HG03108 (cell line): ENCODE measurements around the gene CDRT15L2.
"Not testable (repeated sequence)": the region's sequence is repeated elsewhere in the genome, so short reads cannot be mapped to it uniquely, and the experiment has no call there.

Source experiments
- ATAC-seq: cut with Tn5 transposase; IDR thresholded peaks from one replicate; pipeline ENCODE4 v1.9.1; 2021; ENCODE audit warnings: moderate library complexity; ENCODE audit not compliant: unreplicated experiment

Gene CDRT15L2

DNA sequence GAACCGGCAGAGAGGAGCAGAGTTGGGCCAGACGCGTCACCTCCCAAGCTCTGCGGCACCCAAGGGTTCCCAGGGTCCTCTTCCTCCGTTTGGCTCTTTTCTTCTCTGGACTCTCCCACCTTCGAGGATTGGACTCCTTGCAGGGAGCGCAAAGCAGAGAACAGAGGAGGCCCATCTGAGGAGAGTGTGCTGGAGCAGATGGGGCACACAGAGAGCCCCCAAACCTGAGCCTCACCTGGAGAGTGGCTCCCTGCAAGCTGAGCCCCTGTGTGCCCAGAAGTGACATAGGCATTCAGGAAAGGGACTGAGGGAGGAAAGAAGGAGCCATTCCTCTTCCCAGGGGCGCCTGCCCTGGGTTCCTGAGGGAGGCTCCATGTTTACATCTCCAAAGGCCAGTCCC, 6.3 kb upstream of the CDRT15L2 start:
- not testable (repeated sequence) for ATAC-seq

DNA sequence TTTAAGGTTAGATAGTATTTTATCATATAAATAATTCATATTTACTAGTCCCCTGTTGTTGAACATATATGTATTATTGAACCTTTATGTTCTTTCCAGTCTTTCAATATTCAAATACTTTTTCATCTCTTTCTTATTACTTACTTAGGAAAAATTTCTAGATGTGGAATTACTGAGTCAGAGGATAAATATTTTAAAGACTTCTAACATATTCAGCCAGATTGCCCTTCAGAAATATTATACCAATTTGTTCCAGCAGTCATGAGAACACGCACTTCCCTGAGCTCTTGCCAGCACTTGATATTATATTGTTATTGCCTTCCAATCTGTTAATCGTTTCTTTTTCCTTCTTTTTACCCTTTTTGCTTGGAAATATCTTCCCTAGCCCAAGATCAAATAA, 4.5 kb upstream of the CDRT15L2 start:
- not testable (repeated sequence) for ATAC-seq

DNA sequence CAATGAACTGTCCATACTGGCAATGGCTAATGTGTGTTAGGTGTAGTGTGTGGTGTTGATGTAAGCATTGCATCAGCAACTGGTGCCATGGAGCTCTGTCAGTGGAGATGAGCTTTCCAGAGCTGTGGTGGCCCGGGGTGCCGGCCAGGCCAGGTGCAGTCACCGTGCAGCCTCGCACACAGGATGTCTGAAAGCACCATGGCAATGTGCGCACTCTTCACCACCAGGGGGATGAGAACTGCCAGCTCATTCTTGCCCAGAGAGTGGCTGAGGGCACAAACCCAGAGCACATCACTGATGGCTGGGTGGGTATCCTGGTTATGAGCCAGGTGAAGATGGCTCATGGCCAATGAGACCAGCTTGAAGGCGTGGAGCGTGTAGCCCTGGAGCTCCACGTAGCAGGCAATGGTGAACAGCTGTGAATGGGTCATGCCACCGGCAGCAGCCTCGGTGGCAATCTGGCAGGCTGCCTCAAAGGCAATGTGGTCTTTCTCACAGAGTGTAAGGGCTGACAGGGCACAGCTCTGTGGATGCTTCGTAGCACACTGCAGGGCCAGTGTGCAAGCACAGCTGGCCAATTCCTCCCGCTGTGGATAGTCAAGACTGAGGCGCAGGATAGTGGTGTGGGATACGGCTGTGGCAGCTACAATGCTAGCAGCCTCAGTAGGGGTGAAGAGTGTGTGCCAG, 4.5 kb downstream of the CDRT15L2 start:
- not testable (repeated sequence) for ATAC-seq

DNA sequence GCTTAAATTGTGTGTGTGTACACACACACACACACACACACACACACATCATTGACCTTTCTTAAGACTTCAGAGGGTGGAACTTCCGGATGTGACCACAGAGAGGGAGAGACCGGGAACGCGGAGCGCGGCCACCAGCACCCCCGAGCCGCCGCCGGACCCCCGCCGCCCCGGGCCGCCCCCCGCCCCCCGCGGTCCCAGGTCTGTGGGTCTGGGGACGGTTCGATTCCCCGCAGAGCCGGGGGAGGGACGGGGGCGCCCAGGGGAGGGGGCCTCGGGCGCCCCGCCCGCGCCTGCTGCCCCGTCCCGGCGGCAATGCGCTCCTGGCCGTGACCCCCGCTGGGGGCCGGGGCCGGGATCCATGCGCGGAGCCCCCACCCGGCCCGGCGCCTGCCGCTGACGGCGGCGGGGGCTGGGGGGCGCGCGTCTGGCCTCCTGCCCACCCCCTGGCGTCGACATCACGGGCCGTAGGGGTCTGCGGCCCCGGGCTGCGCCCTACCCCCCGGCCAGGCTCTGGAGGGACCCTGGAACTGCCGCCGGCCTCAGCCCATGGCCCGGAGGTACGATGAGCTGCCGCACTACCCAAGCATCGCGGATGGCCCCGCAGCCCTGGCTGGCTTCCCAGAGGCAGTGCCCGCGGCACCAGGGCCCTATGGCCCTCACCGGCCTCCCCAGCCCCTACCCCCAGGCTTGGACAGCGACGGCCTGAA, 9.4 kb downstream of the CDRT15L2 start:
- ATAC-seq = not testable (repeated sequence)

DNA sequence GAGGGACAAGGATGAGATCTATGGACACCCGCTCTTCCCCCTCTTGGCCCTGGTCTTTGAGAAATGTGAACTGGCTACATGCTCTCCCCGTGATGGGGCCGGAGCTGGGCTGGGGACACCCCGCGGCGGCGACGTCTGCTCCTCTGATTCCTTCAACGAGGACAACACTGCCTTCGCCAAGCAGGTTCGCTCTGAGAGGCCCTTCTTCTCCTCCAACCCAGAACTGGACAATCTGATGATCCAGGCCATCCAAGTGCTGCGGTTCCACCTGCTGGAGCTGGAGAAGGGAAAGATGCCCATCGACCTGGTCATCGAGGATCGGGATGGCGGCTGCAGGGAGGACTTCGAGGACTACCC, 9.9 kb downstream of the CDRT15L2 start:
- not testable (repeated sequence) for ATAC-seq

DNA sequence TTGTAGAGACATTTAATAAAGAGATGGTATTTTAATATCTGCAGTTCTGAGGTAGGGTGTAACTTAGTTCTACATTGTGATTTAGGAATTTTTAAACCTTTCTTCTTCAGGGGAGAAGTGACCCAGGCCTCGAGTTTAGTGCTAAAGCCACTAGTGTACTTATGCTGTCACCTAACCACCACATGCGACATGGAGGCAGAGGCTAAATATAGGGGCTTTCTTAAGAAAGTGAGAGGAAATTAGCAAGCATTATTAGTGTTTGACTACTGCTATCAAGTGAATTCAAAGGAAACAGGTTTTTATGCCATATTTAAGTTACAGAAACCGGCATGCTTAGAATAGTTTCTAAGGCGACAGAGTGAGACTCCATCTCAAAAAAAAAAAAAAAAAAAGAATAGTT, 11.5 kb downstream of the CDRT15L2 start:
- not testable (repeated sequence) for ATAC-seq

DNA sequence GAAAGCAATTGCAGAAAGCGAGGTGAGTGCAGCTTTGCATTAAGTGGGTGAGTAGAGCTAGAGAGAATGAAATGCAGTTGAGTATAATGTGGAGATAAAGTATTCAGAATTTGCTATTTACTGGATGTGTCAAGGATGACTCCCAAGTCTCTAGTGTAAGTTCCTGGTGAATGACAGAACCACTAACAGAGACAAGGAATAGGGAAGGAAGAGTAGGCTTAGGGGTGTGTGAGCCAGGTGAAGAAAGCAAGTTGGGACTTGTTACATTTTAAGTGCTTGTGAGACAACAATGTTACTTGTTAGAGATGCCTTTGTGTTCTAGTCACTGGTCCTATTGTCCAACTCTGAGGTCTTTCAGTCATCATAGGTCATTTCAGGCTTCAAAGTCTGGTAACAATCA, 26.0 kb downstream of the CDRT15L2 start:
- not testable (repeated sequence) for ATAC-seq

DNA sequence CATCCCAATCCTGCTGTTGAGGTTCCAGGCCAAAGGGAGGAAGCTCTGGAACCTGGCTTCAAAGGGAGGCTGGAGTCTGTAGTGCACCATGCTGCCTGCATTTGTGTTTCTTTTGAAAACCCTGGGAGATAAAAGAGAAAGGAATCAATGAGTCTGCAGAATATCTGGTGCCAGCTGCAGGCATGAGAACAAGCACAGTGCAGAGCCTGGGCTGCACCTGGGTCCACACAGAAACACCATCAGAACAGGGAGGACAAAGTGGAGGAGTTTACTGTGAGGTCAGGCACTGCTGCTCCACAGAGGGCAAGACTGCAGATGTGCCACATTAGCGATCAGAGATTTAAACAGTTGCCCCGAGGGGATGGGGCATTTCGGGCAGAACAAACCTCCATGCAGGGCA, 30.0 kb downstream of the CDRT15L2 start:
- not testable (repeated sequence) for ATAC-seq

DNA sequence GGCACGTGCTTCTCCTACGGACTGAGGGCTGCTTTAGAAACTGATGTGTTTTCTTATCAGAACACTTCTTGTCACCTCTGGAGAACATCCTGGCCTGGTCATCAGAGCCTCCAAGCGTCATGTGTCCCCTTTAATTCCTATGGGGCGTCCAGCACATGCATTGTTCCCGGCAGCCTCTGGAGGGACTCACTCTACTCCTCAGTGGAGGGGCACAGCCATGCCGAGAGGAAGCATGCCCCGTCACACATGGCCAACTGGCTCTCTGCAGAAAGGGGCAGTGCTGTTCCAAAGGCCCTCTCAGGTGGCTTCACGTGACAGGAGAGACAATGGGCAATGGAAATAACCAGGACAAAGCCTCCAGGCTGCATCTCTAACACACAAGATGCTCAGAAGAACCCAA, 31.8 kb downstream of the CDRT15L2 start:
- no peak for ATAC-seq

DNA sequence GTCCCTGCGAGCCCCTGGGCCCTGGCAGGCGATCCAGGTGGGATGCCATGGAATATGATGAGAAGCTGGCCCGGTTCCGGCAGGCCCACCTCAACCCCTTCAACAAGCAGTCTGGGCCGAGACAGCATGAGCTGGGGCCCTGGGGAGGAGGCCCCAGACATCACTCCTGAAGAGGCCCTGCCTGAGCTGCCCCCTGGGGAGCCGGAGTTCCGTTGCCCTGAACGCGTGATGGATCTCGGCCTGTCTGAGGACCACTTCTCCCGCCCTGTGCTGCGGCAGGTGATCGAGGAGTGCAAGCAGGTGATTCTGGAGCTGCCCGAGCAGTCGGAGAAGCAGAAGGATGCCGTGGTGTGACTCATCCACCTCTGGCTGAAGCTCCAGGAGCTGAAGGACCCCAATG, 33.1 kb downstream of the CDRT15L2 start:
- no peak for ATAC-seq

DNA sequence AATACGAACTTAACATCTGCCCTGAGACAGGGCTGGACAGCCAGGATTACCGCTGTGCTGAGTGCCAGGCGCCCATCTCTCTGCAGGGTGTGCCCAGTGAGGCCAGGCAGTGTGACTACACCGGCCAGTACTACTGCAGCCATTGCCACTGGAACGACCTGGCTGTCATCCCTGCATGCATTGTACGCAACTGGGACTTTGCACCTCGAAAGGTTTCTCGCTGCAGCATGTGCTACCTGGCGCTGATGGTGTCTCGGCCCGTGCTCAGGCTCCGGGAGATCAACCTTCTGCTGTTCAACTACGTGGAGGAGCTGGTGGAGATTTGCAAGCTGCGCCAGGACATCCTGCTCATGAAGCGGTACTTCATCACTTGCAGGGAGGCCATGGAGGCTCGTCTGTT, 33.7 kb downstream of the CDRT15L2 start:
- ATAC-seq = no peak

DNA sequence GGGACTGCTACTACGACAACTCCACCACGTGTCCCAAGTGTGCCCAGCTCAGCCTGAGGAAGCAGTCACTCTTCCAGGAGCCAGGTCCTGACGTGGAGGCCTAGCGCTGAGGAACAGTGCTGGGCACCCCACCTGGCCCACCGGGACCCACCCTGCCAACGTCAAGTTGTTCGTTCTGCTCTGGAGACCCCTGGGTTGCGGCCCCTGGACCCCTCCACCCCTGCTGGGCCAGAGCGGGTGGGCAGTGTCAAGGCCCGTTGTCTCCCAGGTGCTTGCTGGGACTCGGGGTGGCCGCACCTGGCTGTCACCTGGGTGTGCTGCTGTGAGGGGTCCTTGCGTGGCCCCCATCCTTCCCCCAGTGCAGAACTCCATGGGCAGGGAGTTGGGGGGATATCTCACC, 34.4 kb downstream of the CDRT15L2 start:
- no peak for ATAC-seq

DNA sequence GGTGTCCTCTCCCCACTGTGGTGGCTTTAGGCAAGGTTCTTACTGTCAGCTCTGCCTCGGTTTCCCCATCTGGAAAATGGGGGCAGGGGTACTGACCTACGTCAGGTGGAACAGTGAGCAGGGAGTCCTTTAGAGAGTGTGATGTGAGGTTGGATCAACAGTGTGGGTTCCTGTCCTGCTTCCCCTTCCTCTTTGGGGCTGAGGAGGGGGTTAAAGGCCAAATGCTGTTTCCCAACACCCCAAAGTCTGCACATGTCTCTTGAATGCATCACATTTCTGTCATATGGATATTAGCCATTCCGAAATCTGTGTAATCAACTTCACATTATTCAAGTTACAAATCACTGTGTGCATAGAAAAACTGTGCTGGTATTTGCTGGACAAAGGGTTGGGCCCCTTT, 35.9 kb downstream of the CDRT15L2 start:
- ATAC-seq = not testable (repeated sequence)
